A673 (cell line): ENCODE results near the gene AIFM3. TPM values are rescaled to one million over a fixed set of nuclear protein-coding genes. Genes with fewer than 3 reads are reported as not detected.

Experiments
- BruUV-seq: library from RNA; stranded (reverse); fragments of 400-500 nt; replicated peaks from 2 replicates; lab custom pipeline; 2021; lab: Mats Ljungman, UMichigan
- CTCF ChIA-PET: fragments of 300-600 bp; sonication (Branson Sonifier 250); formaldehyde crosslinking; loops from one replicate; lab custom pipeline; 2022; ENCODE audit warnings: antibody characterized with exemption; lab: Charles Lee
- POLR2A ChIA-PET: fragments of 300-600 bp; sonication (Branson Sonifier 250); formaldehyde crosslinking; loops from one replicate; lab custom pipeline; 2022; ENCODE audit warnings: antibody characterized with exemption; ENCODE audit not compliant: low non-redundant PET; lab: Charles Lee
- DNase-seq: peaks from one replicate; pipeline ENCODE4 v3.0.0-alpha.2; 2015; ENCODE audit warnings: low spot score
- H3K27ac ChIP-seq: fragments of 200-600 bp; sonication (generic); 2 replicates; pipeline ENCODE4 v1.5.1; 2016; ENCODE audit warnings: mixed run types, low read depth, mild to moderate bottlenecking, mixed read lengths, antibody characterized with exemption, low read length; ENCODE audit not compliant: poor library complexity, severe bottlenecking
- H3K27me3 ChIP-seq: fragments of 200-600 bp; sonication (generic); replicated peaks from 2 replicates; pipeline ENCODE4 v1.6.1; 2017; ENCODE audit warnings: mixed run types, low read depth, mild to moderate bottlenecking, mixed read lengths, antibody characterized with exemption, low read length; ENCODE audit not compliant: insufficient read depth, poor library complexity
- H3K36me3 ChIP-seq: fragments of 200-600 bp; sonication (generic); 2 replicates; pipeline ENCODE4 v1.6.1; 2016; ENCODE audit warnings: mixed run types, mild to moderate bottlenecking, mixed read lengths, antibody characterized with exemption, low read length; ENCODE audit not compliant: insufficient read depth, poor library complexity, severe bottlenecking
- H3K4me1 ChIP-seq: fragments of 200-600 bp; sonication (generic); 2 replicates; pipeline ENCODE4 v1.6.1; 2017; ENCODE audit warnings: mixed run types, mild to moderate bottlenecking, mixed read lengths, antibody characterized with exemption, low read length; ENCODE audit not compliant: insufficient read depth, poor library complexity, severe bottlenecking
- H3K4me3 ChIP-seq: fragments of 200-600 bp; sonication (generic); 2 replicates; pipeline ENCODE4 v1.5.1; 2016; ENCODE audit warnings: low read depth, mixed run types, mild to moderate bottlenecking, mixed read lengths, low read length; ENCODE audit not compliant: poor library complexity, severe bottlenecking
- H3K9me3 ChIP-seq: fragments of 200-600 bp; sonication (generic); 2 replicates; pipeline ENCODE4 v1.6.1; 2016; ENCODE audit warnings: mixed run types, low read depth, mild to moderate bottlenecking, mixed read lengths, antibody characterized with exemption, low read length; ENCODE audit not compliant: poor library complexity, severe bottlenecking
- EZH2 ChIP-seq: fragments of 200-600 bp; sonication (generic); IDR thresholded peaks from 2 replicates; pipeline ENCODE4 v1.6.1; 2017; ENCODE audit warnings: borderline replicate concordance, low read depth, mild to moderate bottlenecking, mixed read lengths, antibody characterized with exemption, low read length; ENCODE audit not compliant: poor library complexity, severe bottlenecking
- intact Hi-C: fragments of 100-400 bp; cut with micrococcal nuclease; formaldehyde crosslinking; loops from one replicate; pipeline ENCODE4 v1.10.0; 2022; ENCODE audit not compliant: unreplicated experiment
- total RNA-seq: library from RNA; stranded (reverse); gene quantifications from 2 replicates; pipeline ENCODE4 v1.2.3, GENCODE V29; 2021
- TF ChIP-seq, protein P1 (sequence below): fragments of 300-800, 200-600 bp; sonication (generic); conservative IDR thresholded peaks from 2 replicates; pipeline ENCODE4 v1.5.1; 2017; ENCODE audit warnings: low read depth, mild to moderate bottlenecking, antibody characterized with exemption, low read length, moderate library complexity, mixed read lengths

The AIFM3 gene
- total RNA-seq, 1 experiment from 2014 or later, result not detected

- BruUV-seq, result no TSS peak
- peaks cover 17% of the 10 kb centered on the region for H3K36me3 ChIP-seq
- CTCF ChIA-PET, result no interaction called here
- intact Hi-C loops, result no loop called here
- H3K27me3 ChIP-seq, result no peaks in the 10 kb centered on the region
- H3K27ac ChIP-seq, result no peak overlapping the region
- no peak for DNase-seq
- no peaks in the 10 kb centered on the region for H3K4me1 ChIP-seq
- H3K9me3 ChIP-seq, result no peaks in the 10 kb centered on the region
- no peak overlapping the region for H3K4me3 ChIP-seq
- POLR2A ChIA-PET, result no interaction called here
- no peak for TF ChIP-seq EZH2
Observed at GRCh38 chr22:20994128-20994901, 27.3 kb downstream of the AIFM3 start.

DNA sequence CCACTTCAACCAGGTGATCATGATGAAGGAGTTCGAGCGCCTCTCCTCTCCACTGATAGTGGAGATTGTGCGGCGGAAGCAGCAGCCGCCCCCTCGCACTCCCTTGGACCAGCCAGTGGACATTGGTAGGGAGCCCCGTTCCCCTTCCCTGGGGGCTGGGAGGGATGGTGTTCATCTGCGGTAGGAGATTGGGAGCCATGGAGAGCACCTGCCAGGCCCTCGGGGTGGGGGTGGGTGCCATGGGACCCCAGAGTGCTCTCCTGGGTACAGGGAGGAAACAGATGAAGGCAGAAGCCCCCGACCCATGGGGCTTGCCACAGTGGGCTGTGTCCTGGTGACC is 27.8 kb downstream of the AIFM3 start:
- DNase-seq, result no peak
- H3K9me3 ChIP-seq, result no peaks in the 10 kb centered on the region
- ChIA-PET POLR2A (no interaction called here), CTCF (no interaction called here)
- H3K36me3 ChIP-seq, result peaks cover 22% of the 10 kb centered on the region
- H3K27ac ChIP-seq, result no peak overlapping the region
- intact Hi-C loops, result no loop called here
- no TSS peak for BruUV-seq
- TF ChIP-seq EZH2, result no peak
- TF ChIP-seq, protein P1, sequence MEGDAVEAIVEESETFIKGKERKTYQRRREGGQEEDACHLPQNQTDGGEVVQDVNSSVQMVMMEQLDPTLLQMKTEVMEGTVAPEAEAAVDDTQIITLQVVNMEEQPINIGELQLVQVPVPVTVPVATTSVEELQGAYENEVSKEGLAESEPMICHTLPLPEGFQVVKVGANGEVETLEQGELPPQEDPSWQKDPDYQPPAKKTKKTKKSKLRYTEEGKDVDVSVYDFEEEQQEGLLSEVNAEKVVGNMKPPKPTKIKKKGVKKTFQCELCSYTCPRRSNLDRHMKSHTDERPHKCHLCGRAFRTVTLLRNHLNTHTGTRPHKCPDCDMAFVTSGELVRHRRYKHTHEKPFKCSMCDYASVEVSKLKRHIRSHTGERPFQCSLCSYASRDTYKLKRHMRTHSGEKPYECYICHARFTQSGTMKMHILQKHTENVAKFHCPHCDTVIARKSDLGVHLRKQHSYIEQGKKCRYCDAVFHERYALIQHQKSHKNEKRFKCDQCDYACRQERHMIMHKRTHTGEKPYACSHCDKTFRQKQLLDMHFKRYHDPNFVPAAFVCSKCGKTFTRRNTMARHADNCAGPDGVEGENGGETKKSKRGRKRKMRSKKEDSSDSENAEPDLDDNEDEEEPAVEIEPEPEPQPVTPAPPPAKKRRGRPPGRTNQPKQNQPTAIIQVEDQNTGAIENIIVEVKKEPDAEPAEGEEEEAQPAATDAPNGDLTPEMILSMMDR, result no peak
- no peaks in the 10 kb centered on the region for H3K27me3 ChIP-seq
- peaks cover 2% of the 10 kb centered on the region for H3K4me1 ChIP-seq
- no peak overlapping the region for H3K4me3 ChIP-seq

DNA sequence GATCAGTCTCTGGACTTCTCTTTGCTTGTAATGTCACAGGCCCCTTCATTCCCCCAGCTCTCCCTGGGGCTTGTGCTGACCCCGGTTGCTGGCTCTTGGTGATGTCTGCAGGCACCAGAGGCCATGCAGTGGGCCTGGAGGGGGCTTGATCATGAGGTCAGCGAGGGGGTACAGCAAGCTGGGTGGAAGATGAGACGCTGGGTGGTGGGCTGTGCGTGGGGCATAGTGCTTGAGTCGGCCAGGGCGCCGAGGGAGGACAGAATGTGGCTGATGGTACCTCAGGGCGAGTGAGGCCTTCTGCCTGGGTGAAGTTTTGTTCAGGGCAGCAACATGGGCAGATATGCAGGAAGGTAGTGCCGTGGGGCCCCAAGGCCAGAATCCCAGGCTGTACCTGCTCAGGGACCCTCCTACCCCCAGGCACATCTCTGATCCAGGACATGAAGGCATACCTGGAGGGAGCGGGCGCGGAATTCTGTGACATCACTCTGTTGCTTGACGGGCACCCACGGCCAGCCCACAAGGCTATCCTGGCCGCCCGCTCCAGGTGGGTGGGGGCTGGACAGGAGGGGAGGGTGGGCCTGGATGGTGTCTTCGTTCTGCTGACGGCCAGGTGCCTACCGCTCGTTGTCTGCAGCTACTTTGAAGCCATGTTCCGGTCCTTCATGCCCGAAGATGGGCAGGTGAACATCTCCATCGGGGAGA is 28.4 kb downstream of the AIFM3 start:
- CTCF ChIA-PET, result no interaction called here
- BruUV-seq, result no TSS peak
- no peaks in the 10 kb centered on the region for H3K9me3 ChIP-seq
- intact Hi-C loops, result no loop called here
- H3K27ac ChIP-seq, result no peak overlapping the region
- H3K4me1 ChIP-seq, result peaks cover 8% of the 10 kb centered on the region
- POLR2A ChIA-PET, result no interaction called here
- no peak overlapping the region for H3K4me3 ChIP-seq
- no peak for DNase-seq
- TF ChIP-seq, protein P1, result no peak
- peaks cover 28% of the 10 kb centered on the region for H3K36me3 ChIP-seq
- no peaks in the 10 kb centered on the region for H3K27me3 ChIP-seq
